OCI-LY1 (cell line): ENCODE measurements around the gene PRDM15.

Experiments used
- H2AFZ ChIP-seq: fragments of 200-600 bp; sonication (generic), shearing (Covaris generic); 2 replicates; pipeline ENCODE4 v1.6.0; 2014; ENCODE audit warnings: antibody characterized with exemption, mild to moderate bottlenecking, low read length
- H3F3A ChIP-seq: fragments of 200-600 bp; sonication (generic), shearing (Covaris generic); 2 replicates; pipeline ENCODE4 v1.6.0; 2014; ENCODE audit warnings: mild to moderate bottlenecking, antibody characterized with exemption, low read length, moderate library complexity; ENCODE audit not compliant: insufficient read depth
- H3K27ac ChIP-seq: fragments of 200-600 bp; sonication (generic); 2 replicates; pipeline ENCODE4 v1.5.1; 2014; ENCODE audit warnings: low read length, mixed run types, mild to moderate bottlenecking, low read depth; ENCODE audit not compliant: poor library complexity, severe bottlenecking
- H3K27me3 ChIP-seq: fragments of 200-600 bp; sonication (generic); 2 replicates; pipeline ENCODE4 v1.6.0; 2014; ENCODE audit warnings: antibody characterized with exemption, mild to moderate bottlenecking, low read length, moderate library complexity; ENCODE audit not compliant: insufficient read depth
- H3K36me3 ChIP-seq: fragments of 200-600 bp; sonication (generic); 2 replicates; pipeline ENCODE4 v1.6.1; 2014; ENCODE audit warnings: mild to moderate bottlenecking, antibody characterized with exemption, low read length, moderate library complexity, mixed read lengths; ENCODE audit not compliant: insufficient read depth
- H3K4me1 ChIP-seq: fragments of 200-600 bp; sonication (generic); 2 replicates; pipeline ENCODE4 v1.5.1; 2014; ENCODE audit warnings: mild to moderate bottlenecking, low read length, moderate library complexity; ENCODE audit not compliant: insufficient read depth, severe bottlenecking
- H3K4me2 ChIP-seq: fragments of 200-600 bp; sonication (generic), shearing (Covaris generic); 2 replicates; pipeline ENCODE4 v1.6.1; 2014; ENCODE audit warnings: low read length
- H3K4me3 ChIP-seq: fragments of 200-600 bp; sonication (generic); 2 replicates; pipeline ENCODE4 v1.5.1; 2014; ENCODE audit warnings: low read length, low read depth, mild to moderate bottlenecking, mixed read lengths; ENCODE audit not compliant: poor library complexity, severe bottlenecking
- H3K79me2 ChIP-seq: fragments of 200-600 bp; shearing (Covaris generic); 2 replicates; pipeline ENCODE4 v1.6.1; 2016; ENCODE audit warnings: mixed run types, low read length, mixed read lengths; ENCODE audit not compliant: insufficient read depth
- H3K9ac ChIP-seq: fragments of 200-600 bp; sonication (generic), shearing (Covaris generic); 2 replicates; pipeline ENCODE4 v1.6.1; 2014; ENCODE audit warnings: mild to moderate bottlenecking, low read length, mixed read lengths
- H3K9me2 ChIP-seq: fragments of 200-600 bp; sonication (generic), shearing (Covaris generic); 2 replicates; pipeline ENCODE4 v1.6.1; 2014; ENCODE audit warnings: low read depth, mild to moderate bottlenecking, low read length, mixed read lengths
- H3K9me3 ChIP-seq: fragments of 200-600 bp; shearing (Covaris generic); 2 replicates; pipeline ENCODE4 v1.6.1; 2014; ENCODE audit warnings: low read length, mixed read lengths
- H4K20me1 ChIP-seq: fragments of 200-600 bp; sonication (generic), shearing (Covaris generic); 2 replicates; pipeline ENCODE4 v1.6.0; 2016; ENCODE audit warnings: mild to moderate bottlenecking, low read length; ENCODE audit not compliant: insufficient read depth
- CTCF ChIP-seq: fragments of 200-600 bp; sonication (generic), shearing (Covaris generic); IDR thresholded peaks from 2 replicates; pipeline ENCODE4 v1.5.1; 2017; ENCODE audit warnings: mild to moderate bottlenecking, antibody characterized with exemption, low read length, moderate library complexity, mixed read lengths
- EZH2 ChIP-seq: fragments of 200-600 bp; sonication (generic), shearing (Covaris generic); IDR thresholded peaks from 2 replicates; pipeline ENCODE4 v1.8.0; 2017; ENCODE audit warnings: borderline replicate concordance, mixed run types, mild to moderate bottlenecking, antibody characterized with exemption, low read length, moderate library complexity, mixed read lengths

Gene PRDM15

GRCh38 chr21:41832596-41833496, 46.3 kb downstream of the PRDM15 start:
- H3K27me3 ChIP-seq, result no peaks in the 10 kb centered on the region
- peak overlapping the region; percentile 86 for H3K4me2 ChIP-seq
- no peaks in the 10 kb centered on the region for H3F3A ChIP-seq
- peaks cover 14% of the 10 kb centered on the region for H3K79me2 ChIP-seq
- H4K20me1 ChIP-seq, result no peaks in the 10 kb centered on the region
- peak overlapping the region; percentile 94 for H3K27ac ChIP-seq
- peaks cover 79% of the 10 kb centered on the region for H3K36me3 ChIP-seq
- H3K4me1 ChIP-seq, result peaks cover 91% of the 10 kb centered on the region
- H3K9me2 ChIP-seq, result no peaks in the 10 kb centered on the region
- no peak overlapping the region for H2AFZ ChIP-seq
- peak overlapping the region; percentile 68 for H3K4me3 ChIP-seq
- peak overlapping the region; percentile 45 for H3K9ac ChIP-seq
- TF ChIP-seq EZH2, result no peak
- peak; percentile 55; the same call in 1 of the 2 replicates for TF ChIP-seq CTCF
- no peaks in the 10 kb centered on the region for H3K9me3 ChIP-seq

GRCh38 chr21:41831866-41832595, 47.1 kb downstream of the PRDM15 start:
- TF ChIP-seq EZH2 (no peak), CTCF (no peak)
- Histone ChIP-seq H3K27ac (peak overlapping the region; percentile 94), H3K4me2 (peak overlapping the region; percentile 86), H3K27me3 (no peaks in the 10 kb centered on the region), H3K4me3 (peak overlapping the region; percentile 68), H4K20me1 (no peaks in the 10 kb centered on the region), H3F3A (no peaks in the 10 kb centered on the region), H3K9me2 (no peaks in the 10 kb centered on the region), H3K36me3 (peaks cover 78% of the 10 kb centered on the region), H3K79me2 (peaks cover 14% of the 10 kb centered on the region), H3K9ac (no peak overlapping the region; the same call in 1 of the 2 replicates), H3K9me3 (no peaks in the 10 kb centered on the region), H2AFZ (no peak overlapping the region), H3K4me1 (peaks cover 83% of the 10 kb centered on the region)

- no peak for TF ChIP-seq EZH2
- no peak for TF ChIP-seq CTCF
- no peaks in the 10 kb centered on the region for H3F3A ChIP-seq
- H3K36me3 ChIP-seq, result peaks cover 78% of the 10 kb centered on the region
- H3K4me2 ChIP-seq, result no peak overlapping the region
- no peaks in the 10 kb centered on the region for H4K20me1 ChIP-seq
- H2AFZ ChIP-seq, result no peak overlapping the region
- H3K79me2 ChIP-seq, result peaks cover 14% of the 10 kb centered on the region
- H3K9me2 ChIP-seq, result no peaks in the 10 kb centered on the region
- peak overlapping the region; percentile 2 for H3K27ac ChIP-seq
- H3K27me3 ChIP-seq, result no peaks in the 10 kb centered on the region
- H3K9me3 ChIP-seq, result no peaks in the 10 kb centered on the region
- no peak overlapping the region for H3K4me3 ChIP-seq
- H3K9ac ChIP-seq, result no peak overlapping the region
- H3K4me1 ChIP-seq, result peaks cover 77% of the 10 kb centered on the region
These were observed 47.7 kb downstream of the PRDM15 start for GRCh38 chr21:41831453-41831831.
